ENCODE results near the gene PCDHGA3. TPM values are rescaled to one million over a fixed set of nuclear protein-coding genes. Genes with fewer than 3 reads are reported as not detected.
A peak's percentile ranks its signal among the peaks of the same experiment; 100 is the strongest.
"Not testable (repeated sequence)": the region's sequence is repeated elsewhere in the genome, so short reads cannot be mapped to it uniquely, and the experiment has no call there.

Gene PCDHGA3
- total RNA-seq = 1 to 10 TPM; 5.3 to 9.1 TPM

- ATAC-seq (ENCODE audit: insufficient number of reproducible peaks, low FRiP score, low read depth) (no peak), DNase-seq (ENCODE audit: low spot score) (no peak)
- peak within 1 kb of the TSS; percentile 53 for H3K4me3 ChIP-seq
- peak; percentile 11 for TF ChIP-seq CTCF (IDR thresholded peaks at IDR 0.05)
- H3K4me1 ChIP-seq (ENCODE audit: control insufficient read depth in 1 of 2, low read depth in 2 of 2) = no peaks in the 10 kb centered on the region
- peaks cover 89% of the 10 kb centered on the region for H3K9me3 ChIP-seq
- H3K27ac ChIP-seq = no peak within 1 kb of the TSS
- H3K36me3 ChIP-seq = peaks cover 3% of the 10 kb centered on the region
- H3K27me3 ChIP-seq (replicated peaks; ENCODE audit: insufficient read depth) = no peaks in the 10 kb centered on the region
Measured at GRCh38 chr5:141343242-141343952, at the start of gene PCDHGA3. TSS of gene PCDHGA3 (plus strand) at chr5:141343829. CDS start at chr5:141344034, 205 bp downstream.

- ATAC-seq (ENCODE audit: insufficient number of reproducible peaks, low FRiP score, low read depth) = no peak
- H3K9me3 ChIP-seq = peaks cover 91% of the 10 kb centered on the region
- no peak overlapping the region for H3K27ac ChIP-seq
- DNase-seq (ENCODE audit: low spot score) = no peak
- H3K4me1 ChIP-seq (ENCODE audit: control insufficient read depth in 1 of 2, low read depth in 2 of 2) = no peaks in the 10 kb centered on the region
- no peak for TF ChIP-seq CTCF (IDR thresholded peaks at IDR 0.05)
- no peak overlapping the region for H3K4me3 ChIP-seq
- peaks cover 4% of the 10 kb centered on the region for H3K36me3 ChIP-seq
- H3K27me3 ChIP-seq (replicated peaks; ENCODE audit: insufficient read depth) = no peaks in the 10 kb centered on the region
Measured at GRCh38 chr5:141298376-141298775, 45.3 kb upstream of the PCDHGA3 start.

- DNase-seq (ENCODE audit: low spot score) (no peak), ATAC-seq (ENCODE audit: insufficient number of reproducible peaks, low FRiP score, low read depth) (no peak)
- no peaks in the 10 kb centered on the region for H3K4me1 ChIP-seq (ENCODE audit: control insufficient read depth in 1 of 2, low read depth in 2 of 2)
- no peak within 1 kb of the TSS for H3K4me3 ChIP-seq
- H3K27me3 ChIP-seq (replicated peaks; ENCODE audit: insufficient read depth) = no peaks in the 10 kb centered on the region
- H3K27ac ChIP-seq = no peak within 1 kb of the TSS
- H3K9me3 ChIP-seq = peaks cover 92% of the 10 kb centered on the region
- H3K36me3 ChIP-seq = peaks cover 4% of the 10 kb centered on the region
- no peak for TF ChIP-seq CTCF (IDR thresholded peaks at IDR 0.05)
Measured at GRCh38 chr5:141303756-141304155, 39.9 kb upstream of the PCDHGA3 start, which contains the start of gene SLC25A2. TSS of gene SLC25A2 (minus strand) at chr5:141304049. CDS start at chr5:141303865, 184 bp downstream.

- Histone ChIP-seq H3K4me1 (ENCODE audit: control insufficient read depth in 1 of 2, low read depth in 2 of 2) (no peaks in the 10 kb centered on the region), H3K4me3 (no peak overlapping the region), H3K9me3 (peaks cover 89% of the 10 kb centered on the region), H3K36me3 (peaks cover 4% of the 10 kb centered on the region), H3K27me3 (replicated peaks; ENCODE audit: insufficient read depth) (no peaks in the 10 kb centered on the region), H3K27ac (no peak overlapping the region)
- ATAC-seq (ENCODE audit: insufficient number of reproducible peaks, low FRiP score, low read depth) (no peak), DNase-seq (ENCODE audit: low spot score) (no peak)
- TF ChIP-seq CTCF (IDR thresholded peaks at IDR 0.05) = no peak
Measured at GRCh38 chr5:141306630-141307029, 37.0 kb upstream of the PCDHGA3 start.

GRCh38 chr5:141313711-141314110 lies 29.9 kb upstream of the PCDHGA3 start:
- Histone ChIP-seq H3K4me3 (no peak overlapping the region), H3K4me1 (ENCODE audit: control insufficient read depth in 1 of 2, low read depth in 2 of 2) (no peaks in the 10 kb centered on the region), H3K36me3 (peaks cover 27% of the 10 kb centered on the region), H3K27me3 (replicated peaks; ENCODE audit: insufficient read depth) (no peaks in the 10 kb centered on the region), H3K9me3 (peaks cover 93% of the 10 kb centered on the region), H3K27ac (no peak overlapping the region)
- no peak for TF ChIP-seq CTCF (IDR thresholded peaks at IDR 0.05)
- no peak for DNase-seq (ENCODE audit: low spot score)
- ATAC-seq (ENCODE audit: insufficient number of reproducible peaks, low FRiP score, low read depth) = no peak

GRCh38 chr5:141316963-141317362 lies 26.7 kb upstream of the PCDHGA3 start:
- ATAC-seq (ENCODE audit: insufficient number of reproducible peaks, low FRiP score, low read depth); DNase-seq (ENCODE audit: low spot score); H3K4me3 ChIP-seq; H3K27me3 ChIP-seq (replicated peaks; ENCODE audit: insufficient read depth); H3K27ac ChIP-seq: not testable (repeated sequence)
- Histone ChIP-seq H3K9me3 (peaks cover 82% of the 10 kb centered on the region), H3K36me3 (peaks cover 36% of the 10 kb centered on the region), H3K4me1 (ENCODE audit: control insufficient read depth in 1 of 2, low read depth in 2 of 2) (peaks cover 0 to 12% of the 10 kb centered on the region in 2 donors)
